Measurements from ENCODE around the gene NKAPD1. TPM values are rescaled to one million over a fixed set of nuclear protein-coding genes. Genes with fewer than 3 reads are reported as not detected.
A peak's percentile ranks its signal among the peaks of the same experiment; 100 is the strongest.

Gene NKAPD1
- total RNA-seq, 1 donor from 2014 or later, result 20.6 TPM

GRCh38 chr11:112097734-112098528, 23.8 kb downstream of the NKAPD1 start:
- Histone ChIP-seq H3K4me3 (no peak overlapping the region), H3K9me3 (no peaks in the 10 kb centered on the region), H3K27me3 (ENCODE audit: low read depth) (no peaks in the 10 kb centered on the region), H3K4me1 (no peaks in the 10 kb centered on the region), H3K36me3 (peaks cover 51% of the 10 kb centered on the region), H3K27ac (no peak overlapping the region)
- no peak for ATAC-seq
- intact Hi-C loops (cut with DNase I), result no loop called here
- no peak for DNase-seq
- TF ChIP-seq CTCF (IDR thresholded peaks at IDR 0.05), result no peak

- Histone ChIP-seq H3K4me3 (no peak overlapping the region), H3K36me3 (peaks cover 26% of the 10 kb centered on the region), H3K27me3 (ENCODE audit: low read depth) (no peaks in the 10 kb centered on the region), H3K4me1 (no peaks in the 10 kb centered on the region), H3K27ac (no peak overlapping the region), H3K9me3 (no peaks in the 10 kb centered on the region)
- ATAC-seq (no peak), DNase-seq (no peak)
- no peak for TF ChIP-seq CTCF (IDR thresholded peaks at IDR 0.05)
- intact Hi-C loops (cut with DNase I), result no loop called here
Measured at GRCh38 chr11:112100462-112100861, 26.4 kb downstream of the NKAPD1 start.

GRCh38 chr11:112103446-112103845, 29.3 kb downstream of the NKAPD1 start:
- TF ChIP-seq CTCF (IDR thresholded peaks at IDR 0.05), result no peak
- Histone ChIP-seq H3K36me3 (peaks cover 6% of the 10 kb centered on the region), H3K27ac (no peak overlapping the region), H3K27me3 (ENCODE audit: low read depth) (no peaks in the 10 kb centered on the region), H3K4me1 (no peaks in the 10 kb centered on the region), H3K4me3 (no peak overlapping the region), H3K9me3 (no peaks in the 10 kb centered on the region)
- ATAC-seq (peak in 1 of 2 donors; percentile 33), DNase-seq (no peak)
- intact Hi-C loops (cut with DNase I), result no loop called here

GRCh38 chr11:112106070-112106469, 32.0 kb downstream of the NKAPD1 start:
- H3K4me3 ChIP-seq, result no peak overlapping the region
- intact Hi-C loops (cut with DNase I), result no loop called here
- H3K36me3 ChIP-seq, result peaks cover 6% of the 10 kb centered on the region
- H3K27ac ChIP-seq, result no peak overlapping the region
- no peaks in the 10 kb centered on the region for H3K9me3 ChIP-seq
- H3K27me3 ChIP-seq (ENCODE audit: low read depth), result no peaks in the 10 kb centered on the region
- ATAC-seq (no peak), DNase-seq (no peak)
- no peaks in the 10 kb centered on the region for H3K4me1 ChIP-seq
- no peak for TF ChIP-seq CTCF (IDR thresholded peaks at IDR 0.05)

- ATAC-seq, result peak; percentile 76
- no peaks in the 10 kb centered on the region for H3K36me3 ChIP-seq
- no peak overlapping the region for H3K27ac ChIP-seq
- no peak for DNase-seq
- H3K4me3 ChIP-seq, result no peak overlapping the region
- TF ChIP-seq CTCF (IDR thresholded peaks at IDR 0.05), result peak; percentile 62
- no peaks in the 10 kb centered on the region for H3K4me1 ChIP-seq
- H3K9me3 ChIP-seq, result no peaks in the 10 kb centered on the region
- intact Hi-C loops (cut with DNase I), result no loop called here
- H3K27me3 ChIP-seq (ENCODE audit: low read depth), result no peaks in the 10 kb centered on the region
Measured at GRCh38 chr11:112113539-112114457, 39.7 kb downstream of the NKAPD1 start.
